GM12875 (cell line): ENCODE measurements around the gene PIGQ.

Experiments used
- H3K4me3 ChIP-seq: one replicate; pipeline ENCODE4 v1.5.1; 2011; ENCODE audit warnings: low read depth, low read length, control low read depth
- CTCF ChIP-seq: IDR thresholded peaks from 2 replicates; pipeline ENCODE4 v1.5.1; 2011; ENCODE audit warnings: low read depth, mild to moderate bottlenecking, control low read depth, inconsistent platforms, low read length, moderate library complexity, borderline replicate concordance; ENCODE audit not compliant: insufficient read depth

The PIGQ gene

GRCh38 chr16:598823-599739 is 29.3 kb downstream of the PIGQ start:
- TF ChIP-seq CTCF = no peak

GRCh38 chr16:600781-601180 is 31.0 kb downstream of the PIGQ start:
- H3K4me3 ChIP-seq = no peak overlapping the region
- TF ChIP-seq CTCF = 0 out of 2 replicates have a peak, but pooled peaks have one; percentile 0

More at GRCh38 chr16:598823-599739, 29.3 kb downstream of the PIGQ start:
- no peak overlapping the region for H3K4me3 ChIP-seq

- no peak for TF ChIP-seq CTCF
- H3K4me3 ChIP-seq = no peak overlapping the region
Observed at GRCh38 chr16:603933-604332, 34.2 kb downstream of the PIGQ start.

GRCh38 chr16:606656-607307 is 37.0 kb downstream of the PIGQ start:
- no peak for TF ChIP-seq CTCF
- H3K4me3 ChIP-seq = no peak overlapping the region

GRCh38 chr16:608019-608418 is 38.3 kb downstream of the PIGQ start:
- H3K4me3 ChIP-seq = no peak overlapping the region
- no peak for TF ChIP-seq CTCF

- no peak for TF ChIP-seq CTCF
- H3K4me3 ChIP-seq = no peak overlapping the region
Observed at GRCh38 chr16:609316-609715, 39.5 kb downstream of the PIGQ start.
